ENCODE measurements around the gene CFAP299.

DNA sequence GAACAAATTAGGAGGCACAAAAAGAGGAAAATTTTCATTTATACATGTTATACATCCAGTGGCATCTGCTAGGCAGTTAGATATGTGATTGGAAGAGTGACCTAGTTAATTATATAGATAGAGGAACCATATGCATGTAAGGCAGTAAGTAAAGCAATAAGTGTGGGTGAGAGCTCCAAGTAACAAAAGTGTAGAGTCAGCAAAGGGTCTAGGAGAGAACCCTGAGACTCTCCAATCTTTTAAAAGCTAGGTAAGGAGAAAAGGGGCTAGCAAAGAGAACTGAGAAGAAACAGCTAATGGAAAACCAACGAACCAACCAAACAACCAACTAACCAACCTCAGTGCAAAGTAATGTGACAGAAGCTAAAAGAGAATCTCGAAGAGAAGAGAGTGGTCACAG lies 3.8 kb upstream of the CFAP299 start:
- TF ChIP-seq, protein P1, sequence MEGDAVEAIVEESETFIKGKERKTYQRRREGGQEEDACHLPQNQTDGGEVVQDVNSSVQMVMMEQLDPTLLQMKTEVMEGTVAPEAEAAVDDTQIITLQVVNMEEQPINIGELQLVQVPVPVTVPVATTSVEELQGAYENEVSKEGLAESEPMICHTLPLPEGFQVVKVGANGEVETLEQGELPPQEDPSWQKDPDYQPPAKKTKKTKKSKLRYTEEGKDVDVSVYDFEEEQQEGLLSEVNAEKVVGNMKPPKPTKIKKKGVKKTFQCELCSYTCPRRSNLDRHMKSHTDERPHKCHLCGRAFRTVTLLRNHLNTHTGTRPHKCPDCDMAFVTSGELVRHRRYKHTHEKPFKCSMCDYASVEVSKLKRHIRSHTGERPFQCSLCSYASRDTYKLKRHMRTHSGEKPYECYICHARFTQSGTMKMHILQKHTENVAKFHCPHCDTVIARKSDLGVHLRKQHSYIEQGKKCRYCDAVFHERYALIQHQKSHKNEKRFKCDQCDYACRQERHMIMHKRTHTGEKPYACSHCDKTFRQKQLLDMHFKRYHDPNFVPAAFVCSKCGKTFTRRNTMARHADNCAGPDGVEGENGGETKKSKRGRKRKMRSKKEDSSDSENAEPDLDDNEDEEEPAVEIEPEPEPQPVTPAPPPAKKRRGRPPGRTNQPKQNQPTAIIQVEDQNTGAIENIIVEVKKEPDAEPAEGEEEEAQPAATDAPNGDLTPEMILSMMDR (conservative IDR thresholded peaks at IDR 0.05), result no peak
- no peak for TF ChIP-seq EZH2 (IDR thresholded peaks at IDR 0.05; ENCODE audit: low read depth)
